Muscle of leg (tissue), 11 donors: Measurements from ENCODE around the gene SLC9A1. TPM values are rescaled to one million over a fixed set of nuclear protein-coding genes. Genes with fewer than 3 reads are reported as not detected.

ENCODE experiments used
- DNase-seq: peaks from one replicate; pipeline ENCODE4 v3.0.0; 2013
- H3K27ac ChIP-seq: one replicate; pipeline ENCODE4 v1.5.1; 2013; ENCODE audit warnings: mild to moderate bottlenecking, low read length, control low read depth
- H3K27me3 ChIP-seq: one replicate; pipeline ENCODE4 v1.6.1; 2013; ENCODE audit warnings: low read length; ENCODE audit not compliant: control insufficient read depth, insufficient read depth
- H3K36me3 ChIP-seq: one replicate; pipeline ENCODE4 v1.6.1; 2013; ENCODE audit warnings: low read length; ENCODE audit not compliant: control insufficient read depth, insufficient read depth
- H3K4me1 ChIP-seq: one replicate; pipeline ENCODE4 v1.6.1; 2013; ENCODE audit warnings: low read length; ENCODE audit not compliant: control insufficient read depth, insufficient read depth
- H3K4me3 ChIP-seq: one replicate; pipeline ENCODE4 v1.5.1; 2013; ENCODE audit warnings: low read length, control low read depth
- H3K9me3 ChIP-seq: replicated peaks from 2 replicates; pipeline ENCODE4 v1.6.1; 2013; ENCODE audit warnings: low read depth, low read length; ENCODE audit not compliant: control insufficient read depth
- WGBS: methylation state at CpG from one replicate; pipeline ENCODE4 v1.1.5; 2013; ENCODE audit warnings: missing lambda C conversion rate; ENCODE audit not compliant: insufficient coverage; 5-methylcytosine and 5-hydroxymethylcytosine counted together
- polyA plus RNA-seq, 8 donors: library from polyadenylated mRNA; unstranded; fragments of 120-200 nt; gene quantifications; one replicate each; pipeline versions ENCODE4 v1.2.1 to v1.2.3, GENCODE V29; 2013; ENCODE audit warnings: inconsistent platforms in 1 of 8, low replicate concordance in 1 of 8; ENCODE audit not compliant: insufficient read length in 8 of 8, insufficient read depth in 1 of 8
- total RNA-seq: library from RNA; stranded (reverse); fragments of 120-200 nt; gene quantifications from one replicate; pipeline ENCODE4 v1.2.4, GENCODE V29; 2013

SLC9A1 gene
- total and polyA plus RNA-seq, 9 donors: 3.1 to 21.1 (median 16.4) TPM

DNA sequence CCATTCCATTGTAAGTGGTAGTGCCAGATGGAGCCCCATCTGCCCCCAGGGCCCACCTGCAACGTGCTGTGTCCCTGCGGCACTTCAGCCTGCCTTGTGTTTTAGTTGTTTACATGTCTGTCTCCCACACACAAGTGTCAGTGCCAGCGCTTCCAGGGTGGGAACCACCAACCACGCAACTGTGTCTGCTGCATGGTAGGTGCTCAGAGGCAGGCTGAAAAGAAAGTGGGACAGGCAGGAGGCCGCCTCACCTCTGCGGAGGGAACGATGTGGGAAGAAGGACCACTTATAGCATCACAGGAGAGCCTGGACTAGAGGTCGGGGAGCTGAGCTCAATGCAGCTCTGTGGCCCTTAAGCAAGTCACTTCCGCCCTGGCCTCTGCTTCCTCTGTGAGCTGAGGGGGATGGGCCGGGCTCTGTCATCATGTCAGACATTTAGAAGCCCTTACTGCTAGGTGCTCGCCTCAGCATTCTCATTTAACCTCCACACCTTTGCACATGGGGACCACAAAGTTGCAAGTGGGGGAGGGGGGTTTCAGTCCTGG is 17.9 kb downstream of the SLC9A1 start:
- peaks cover 48% of the 10 kb centered on the region for H3K4me1 ChIP-seq
- H3K9me3 ChIP-seq: no peaks in the 10 kb centered on the region
- H3K27ac ChIP-seq: peak overlapping the region; percentile 71
- H3K4me3 ChIP-seq: no peak overlapping the region
- no peak for DNase-seq
- peaks cover 4% of the 10 kb centered on the region for H3K36me3 ChIP-seq
- WGBS: 50% methylated on average over 6 of the region's 11 CpGs
- no peaks in the 10 kb centered on the region for H3K27me3 ChIP-seq

DNA sequence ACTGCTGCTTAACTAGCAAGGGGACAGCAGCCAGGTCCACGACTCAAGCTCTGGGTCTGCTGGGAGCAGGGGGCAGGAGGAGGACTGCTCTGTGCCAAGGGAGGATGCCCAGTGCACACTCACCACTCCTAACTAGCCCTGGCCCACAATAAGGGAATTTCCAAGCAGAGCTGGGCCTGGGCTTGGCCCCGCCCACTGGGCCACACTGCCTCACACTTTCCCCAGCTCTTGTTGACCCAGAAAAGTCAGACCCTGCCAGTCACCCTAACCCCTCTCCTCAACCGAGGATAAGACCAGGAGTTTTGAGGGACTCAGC is 18.7 kb downstream of the SLC9A1 start:
- DNase-seq: no peak
- H3K27ac ChIP-seq: peak overlapping the region; percentile 71
- H3K27me3 ChIP-seq: no peaks in the 10 kb centered on the region
- H3K9me3 ChIP-seq: no peaks in the 10 kb centered on the region
- 61% methylated on average over 2 of the region's 3 CpGs for WGBS
- peaks cover 4% of the 10 kb centered on the region for H3K36me3 ChIP-seq
- no peak overlapping the region for H3K4me3 ChIP-seq
- peaks cover 45% of the 10 kb centered on the region for H3K4me1 ChIP-seq

DNA sequence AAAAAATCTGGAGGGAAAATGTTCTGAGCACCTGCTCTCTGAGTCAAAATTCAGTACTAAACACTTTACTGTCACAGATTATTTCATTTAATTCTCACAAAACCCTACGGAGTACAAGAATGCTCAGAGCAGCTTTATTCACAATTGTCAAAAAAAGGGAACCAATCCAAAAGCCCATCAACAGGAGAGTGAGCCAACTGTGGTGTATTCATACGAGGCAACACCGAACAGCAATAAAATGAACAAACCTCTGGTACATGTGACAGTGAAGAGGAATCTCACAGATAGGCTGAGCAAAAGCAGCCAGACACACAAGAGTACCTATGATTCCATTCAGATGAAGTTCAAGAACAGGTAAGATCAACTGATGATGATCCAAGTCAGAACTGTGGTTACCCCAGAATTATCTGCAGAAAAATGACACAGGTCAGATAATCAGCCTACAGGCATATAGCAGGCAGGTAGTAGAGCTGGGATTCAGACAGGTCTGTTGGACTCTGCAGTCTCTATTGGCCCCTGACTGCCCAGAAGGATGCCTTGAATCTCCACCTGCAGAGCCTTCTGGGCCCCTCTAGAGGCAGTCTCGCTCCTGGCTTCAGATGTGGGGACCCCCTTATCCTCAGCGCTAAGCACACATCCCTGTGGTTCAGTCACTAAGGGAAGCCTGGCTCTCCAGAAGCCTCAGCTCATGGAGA is 19.2 kb downstream of the SLC9A1 start:
- no peaks in the 10 kb centered on the region for H3K27me3 ChIP-seq
- H3K9me3 ChIP-seq: no peaks in the 10 kb centered on the region
- no peak overlapping the region for H3K27ac ChIP-seq
- no peak overlapping the region for H3K4me3 ChIP-seq
- peaks cover 45% of the 10 kb centered on the region for H3K4me1 ChIP-seq
- no peak for DNase-seq
- peaks cover 4% of the 10 kb centered on the region for H3K36me3 ChIP-seq
- 56% methylated on average over 1 of the region's 5 CpGs for WGBS

DNA sequence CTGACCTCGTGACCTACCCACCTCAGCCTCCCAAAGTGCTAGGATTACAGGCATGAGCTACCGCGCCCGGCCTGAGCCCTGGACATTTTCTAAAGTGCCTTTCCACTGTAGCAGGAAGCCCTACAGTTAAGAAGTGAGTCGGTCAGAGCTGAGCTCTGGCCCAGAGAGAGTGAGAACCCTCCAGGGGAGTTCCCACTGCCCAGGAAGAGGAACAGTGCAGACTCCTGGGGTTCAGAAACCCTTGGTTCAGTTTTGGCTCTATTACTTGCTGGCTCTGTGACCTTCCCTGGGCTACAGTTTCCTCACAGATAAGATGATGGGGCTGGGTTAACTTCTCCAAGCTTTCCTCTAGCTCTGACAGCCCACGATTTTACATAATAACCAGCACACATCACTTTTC is 20.9 kb downstream of the SLC9A1 start:
- Histone ChIP-seq H3K36me3 (peaks cover 4% of the 10 kb centered on the region), H3K9me3 (no peaks in the 10 kb centered on the region), H3K4me3 (no peak overlapping the region), H3K27ac (no peak overlapping the region), H3K27me3 (no peaks in the 10 kb centered on the region), H3K4me1 (peaks cover 38% of the 10 kb centered on the region)
- WGBS: 83% methylated on average over 4 of the region's 6 CpGs
- DNase-seq: no peak

DNA sequence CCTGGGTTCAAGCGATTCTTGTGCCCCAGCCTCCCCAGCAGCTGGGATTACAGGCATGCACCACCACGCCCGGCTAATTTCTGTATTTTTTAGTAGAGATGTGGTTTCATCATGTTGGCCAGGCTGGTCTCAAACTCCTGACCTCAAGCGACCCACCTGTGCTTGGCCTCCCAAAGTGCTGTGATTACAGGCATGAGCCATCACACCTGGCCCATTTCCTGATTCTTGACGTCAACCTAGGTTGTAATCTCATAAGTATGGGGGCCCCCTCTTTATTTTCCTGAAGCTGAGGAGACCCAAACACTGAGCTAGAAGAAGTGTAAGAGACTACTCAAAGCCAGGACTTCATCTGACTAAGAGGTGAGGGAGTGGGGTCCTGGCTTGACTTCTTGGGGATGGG is 21.8 kb downstream of the SLC9A1 start:
- DNase-seq: no peak
- H3K27ac ChIP-seq: no peak overlapping the region
- H3K36me3 ChIP-seq: peaks cover 4% of the 10 kb centered on the region
- WGBS: 100% methylated on average over 1 of the region's 5 CpGs
- H3K9me3 ChIP-seq: no peaks in the 10 kb centered on the region
- peaks cover 30% of the 10 kb centered on the region for H3K4me1 ChIP-seq
- no peaks in the 10 kb centered on the region for H3K27me3 ChIP-seq
- H3K4me3 ChIP-seq: no peak overlapping the region

DNA sequence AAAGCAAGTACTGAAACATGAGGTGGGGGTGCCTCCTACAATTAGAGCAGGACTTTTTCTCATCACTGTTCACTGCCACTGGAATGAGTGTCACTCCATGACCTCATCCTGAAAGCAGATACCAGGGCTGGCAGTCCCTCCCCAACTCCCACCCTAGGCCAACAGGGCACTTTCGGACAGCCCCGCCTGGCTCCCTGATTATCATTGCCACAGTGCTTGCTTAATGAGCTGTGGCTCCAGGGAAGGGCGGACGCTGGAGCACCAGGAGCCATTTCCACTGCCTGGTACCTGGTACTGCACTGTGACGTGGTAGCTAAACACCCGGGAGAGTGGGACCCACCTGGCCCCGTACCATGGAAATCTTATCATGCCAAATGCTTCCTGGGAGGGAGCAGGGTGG is 22.3 kb downstream of the SLC9A1 start:
- H3K4me1 ChIP-seq: peaks cover 25% of the 10 kb centered on the region
- H3K27ac ChIP-seq: no peak overlapping the region
- H3K4me3 ChIP-seq: no peak overlapping the region
- H3K36me3 ChIP-seq: peaks cover 4% of the 10 kb centered on the region
- H3K9me3 ChIP-seq: no peaks in the 10 kb centered on the region
- no peak for DNase-seq
- H3K27me3 ChIP-seq: no peaks in the 10 kb centered on the region
- WGBS: 83% methylated on average over 7 of the region's 7 CpGs

DNA sequence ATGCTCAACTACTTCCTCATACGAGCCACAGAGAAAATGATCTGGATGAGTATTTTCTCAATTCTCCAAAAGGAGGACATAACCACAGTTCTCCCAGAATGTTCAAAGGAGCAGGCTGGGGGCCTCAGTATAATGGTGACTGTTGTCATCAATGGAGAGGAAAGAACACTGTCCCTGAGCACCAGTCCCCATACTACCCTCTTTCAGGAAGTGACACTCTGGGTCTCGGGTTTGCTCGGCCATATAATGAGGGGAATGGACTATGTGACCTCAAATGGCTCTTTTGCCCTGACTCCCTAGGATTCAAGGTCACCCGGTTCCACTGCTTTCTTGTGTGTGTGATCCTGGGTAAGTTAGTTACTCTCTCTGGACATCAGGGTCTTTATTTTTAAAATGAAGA is 22.8 kb downstream of the SLC9A1 start:
- Histone ChIP-seq H3K4me1 (peaks cover 20% of the 10 kb centered on the region), H3K9me3 (no peaks in the 10 kb centered on the region), H3K36me3 (peaks cover 4% of the 10 kb centered on the region), H3K4me3 (no peak overlapping the region), H3K27ac (no peak overlapping the region), H3K27me3 (no peaks in the 10 kb centered on the region)
- no CpG with 5 or more reads among the region's 4 CpGs for WGBS
- no peak for DNase-seq

DNA sequence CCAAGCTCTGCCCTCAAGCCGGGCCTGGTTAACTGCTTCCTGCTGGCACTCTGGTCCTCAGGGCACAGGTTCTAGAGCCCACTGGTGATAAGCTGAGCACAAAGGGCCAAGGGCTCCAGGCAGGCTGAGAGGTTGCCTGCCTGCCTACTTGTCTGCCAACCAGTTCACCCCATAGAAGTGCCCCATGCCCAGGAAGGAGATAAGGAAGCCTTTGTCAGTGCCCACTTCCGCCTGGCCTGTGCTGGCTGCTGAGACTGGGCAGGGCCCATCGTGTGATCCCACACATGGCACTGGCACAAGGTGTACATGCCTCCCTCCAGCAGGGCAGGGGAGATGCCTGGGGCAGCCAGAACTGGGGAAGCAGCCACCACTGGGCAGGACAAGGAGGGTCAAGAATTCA is 24.1 kb downstream of the SLC9A1 start:
- Histone ChIP-seq H3K36me3 (peaks cover 4% of the 10 kb centered on the region), H3K4me1 (peaks cover 7% of the 10 kb centered on the region), H3K4me3 (no peak overlapping the region), H3K27ac (no peak overlapping the region), H3K27me3 (no peaks in the 10 kb centered on the region), H3K9me3 (no peaks in the 10 kb centered on the region)
- WGBS: 80% methylated on average over 2 of the region's 3 CpGs
- DNase-seq: no peak

DNA sequence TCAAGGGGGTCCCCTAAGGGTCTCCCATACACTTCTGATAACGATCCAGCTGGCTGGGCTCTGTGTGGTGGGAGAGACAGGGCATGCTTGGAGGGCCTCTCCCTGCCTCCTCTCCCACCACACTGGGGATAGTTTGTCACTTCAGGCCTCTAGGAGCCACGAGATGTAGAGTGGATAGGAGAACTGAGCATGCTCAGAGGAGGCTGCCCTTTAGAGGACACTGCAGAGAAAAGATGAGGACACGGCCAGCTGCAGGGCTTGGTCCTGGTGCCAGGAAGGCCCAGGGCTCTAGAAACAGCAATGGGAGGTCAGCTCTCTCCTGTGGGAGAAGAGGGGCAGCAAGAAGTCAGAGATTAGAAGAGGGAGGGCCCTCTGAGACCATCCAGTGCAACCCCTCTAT is 25.7 kb downstream of the SLC9A1 start:
- Histone ChIP-seq H3K27me3 (no peaks in the 10 kb centered on the region), H3K4me1 (peaks cover 6% of the 10 kb centered on the region), H3K9me3 (no peaks in the 10 kb centered on the region), H3K27ac (no peak overlapping the region), H3K36me3 (peaks cover 1% of the 10 kb centered on the region), H3K4me3 (no peak overlapping the region)
- WGBS: 38% methylated on average over 2 of the region's 3 CpGs
- DNase-seq: no peak

DNA sequence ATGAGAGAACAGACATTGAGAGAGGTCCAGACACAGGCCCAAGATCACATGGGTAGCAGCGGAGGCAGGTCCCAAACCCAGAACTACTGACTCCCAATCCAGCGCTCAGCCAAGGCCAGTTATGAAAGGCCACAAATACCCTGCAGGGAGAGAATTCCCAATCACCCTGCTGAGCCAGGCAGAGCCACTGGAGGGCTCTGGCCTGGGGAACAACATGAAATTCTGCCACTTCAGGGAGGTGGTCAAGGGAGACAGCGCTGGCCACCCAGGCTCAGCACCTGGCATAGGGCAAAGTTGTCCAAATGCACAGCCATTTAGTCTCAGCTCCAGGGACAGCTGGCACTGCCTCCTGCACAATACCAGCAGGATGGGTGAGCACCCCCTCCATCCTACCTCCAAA is 27.5 kb downstream of the SLC9A1 start:
- Histone ChIP-seq H3K27ac (no peak overlapping the region), H3K27me3 (no peaks in the 10 kb centered on the region), H3K4me1 (peaks cover 5% of the 10 kb centered on the region), H3K36me3 (no peaks in the 10 kb centered on the region), H3K4me3 (no peak overlapping the region), H3K9me3 (no peaks in the 10 kb centered on the region)
- no peak for DNase-seq
- WGBS: 84% methylated on average over 3 of the region's 3 CpGs

DNA sequence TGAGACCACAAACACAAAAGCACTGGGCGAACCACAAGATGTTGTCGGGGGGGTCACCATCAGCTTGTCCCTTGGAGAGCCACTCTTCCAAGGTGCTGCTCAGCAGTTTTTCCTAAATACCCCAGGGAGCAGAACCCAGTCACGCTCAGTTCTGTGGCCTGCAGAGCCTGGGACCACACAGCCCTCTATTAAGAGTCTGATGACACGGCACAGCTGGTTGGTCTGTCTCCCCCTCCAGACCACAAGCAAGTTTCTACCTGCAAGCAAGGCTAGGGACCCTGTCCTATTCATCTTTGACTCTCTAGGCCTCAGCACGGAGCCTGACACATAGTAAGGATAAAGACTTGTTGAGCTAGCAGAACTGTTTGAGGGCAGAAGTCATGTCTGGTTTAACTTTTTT is 28.5 kb downstream of the SLC9A1 start:
- H3K9me3 ChIP-seq: no peaks in the 10 kb centered on the region
- 100% methylated on average over 3 of the region's 5 CpGs for WGBS
- no peak overlapping the region for H3K4me3 ChIP-seq

More for the DNA sequence above, 28.5 kb downstream of the SLC9A1 start:
- Histone ChIP-seq H3K4me1 (peaks cover 3% of the 10 kb centered on the region), H3K27ac (no peak overlapping the region), H3K27me3 (no peaks in the 10 kb centered on the region), H3K36me3 (no peaks in the 10 kb centered on the region)
- no peak for DNase-seq
